Stimulated activated CD4-positive, alpha-beta T cell treated with anti-CD3 and anti-CD28 coated beads, Interleukin-4, amount 100 ng/mL, for 4 hours (primary cell): Measurements from ENCODE around the gene CENPP.
"Not testable (repeated sequence)": the region's sequence is repeated elsewhere in the genome, so short reads cannot be mapped to it uniquely, and the experiment has no call there.

ENCODE experiments used
- DNase-seq, 2 experiments: peaks; one replicate each; pipeline ENCODE4 v3.0.0-alpha.2; 2020

Gene CENPP

DNA sequence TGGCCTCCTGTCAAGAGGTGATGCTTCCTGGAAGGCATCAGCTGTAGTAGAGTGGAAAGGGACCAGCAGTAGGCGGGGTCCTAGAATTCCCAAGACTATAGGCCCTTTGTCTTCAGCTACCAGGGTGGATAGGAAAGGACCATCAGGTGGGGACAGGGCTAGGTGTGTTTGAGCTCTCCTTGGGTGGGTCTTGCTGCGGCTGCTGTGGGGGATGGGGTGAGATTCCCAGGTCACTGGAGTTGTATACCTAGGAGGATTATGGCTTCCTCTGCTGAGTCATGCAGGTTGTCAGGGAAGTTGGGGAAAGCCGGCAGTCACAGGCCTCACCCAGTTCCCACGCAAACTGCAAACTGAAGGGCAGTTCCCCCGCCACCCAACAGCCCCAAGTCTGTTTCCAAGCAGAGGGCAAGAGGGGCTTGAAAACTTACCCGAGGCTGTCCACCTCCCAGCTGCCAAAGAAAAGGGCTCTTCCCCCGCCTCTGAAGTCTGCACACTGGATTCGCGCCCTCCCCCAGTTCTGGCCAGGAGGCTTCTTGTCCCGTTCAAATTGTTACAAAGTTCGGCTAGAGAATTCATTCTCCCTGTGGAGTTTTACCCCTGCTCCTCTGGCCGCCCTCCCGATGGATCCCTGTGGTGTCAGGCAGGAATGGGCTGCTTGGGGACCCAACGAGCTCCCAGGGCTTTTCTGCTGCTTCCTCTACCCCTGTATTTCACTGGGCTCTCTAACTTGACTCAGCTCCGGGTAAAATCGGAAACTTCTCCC lies 233.0 kb downstream of the CENPP start:
- no peak for DNase-seq

DNA sequence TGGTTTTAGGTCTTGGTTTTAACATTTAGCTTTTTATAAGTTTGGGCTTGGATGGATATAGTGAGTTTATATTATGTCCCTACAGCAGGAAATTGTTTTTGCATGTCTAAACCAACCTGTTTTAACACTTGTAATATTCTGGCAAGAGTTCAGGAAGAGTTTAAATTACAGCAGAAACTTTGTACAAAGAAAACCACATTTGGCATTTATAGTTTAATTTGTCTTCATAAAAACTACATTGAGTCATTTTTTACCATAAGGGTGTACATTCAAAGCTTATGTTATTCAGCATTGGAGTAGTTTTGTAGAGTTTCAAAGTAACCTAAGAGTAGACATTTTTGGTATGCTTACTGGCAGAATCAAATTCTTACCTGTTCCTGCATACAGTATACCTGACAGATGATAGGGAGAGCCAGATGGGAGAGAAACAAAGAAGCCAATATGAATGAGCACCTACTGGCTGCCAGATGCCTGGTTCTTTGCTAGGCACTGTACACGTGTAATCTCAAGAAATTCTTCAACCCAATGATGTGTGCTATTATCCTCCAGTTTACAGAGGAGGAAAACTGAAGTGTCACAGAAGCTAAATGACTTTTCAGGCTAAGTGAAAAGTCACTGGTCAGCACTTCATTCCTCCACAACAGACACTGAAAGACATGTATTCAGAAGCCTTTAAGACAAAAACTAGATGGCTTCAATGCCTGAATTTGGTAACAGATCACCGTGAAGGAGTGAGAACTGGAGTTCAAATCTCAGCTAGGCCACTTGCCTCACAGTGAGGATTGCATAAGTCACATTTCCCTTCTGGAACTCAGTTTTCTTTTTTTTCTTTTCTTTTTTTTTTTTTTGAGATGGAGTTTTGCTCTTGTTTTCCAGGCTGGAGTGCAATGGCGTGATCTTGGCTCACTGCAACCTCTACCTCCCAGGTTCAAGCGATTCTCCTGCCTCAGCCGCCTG lies 235.9 kb downstream of the CENPP start:
- DNase-seq = no peak

DNA sequence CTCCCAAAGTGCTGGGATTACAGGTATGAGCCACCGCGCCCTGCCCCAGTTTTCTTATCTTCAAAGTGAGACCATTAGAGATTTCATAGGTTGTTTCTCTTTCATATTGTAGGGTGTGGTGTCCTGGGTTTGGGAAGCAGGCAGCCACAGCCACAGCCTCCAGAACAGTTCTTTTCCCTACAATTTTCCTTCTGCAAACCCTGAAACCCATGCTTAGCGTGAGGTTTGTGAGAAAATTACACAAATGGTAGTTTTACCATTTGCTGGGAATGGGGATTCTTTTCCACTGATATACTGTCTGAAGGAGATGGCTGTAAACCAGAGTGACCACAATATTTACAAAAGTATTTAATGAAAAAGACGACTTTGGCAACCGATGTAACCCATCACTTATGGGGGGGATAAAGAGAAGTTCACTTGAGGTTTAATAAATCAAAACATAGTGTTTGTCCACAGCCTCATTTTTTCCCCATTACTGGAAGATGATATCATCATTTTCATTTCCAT lies 236.8 kb downstream of the CENPP start:
- no peak for DNase-seq

DNA sequence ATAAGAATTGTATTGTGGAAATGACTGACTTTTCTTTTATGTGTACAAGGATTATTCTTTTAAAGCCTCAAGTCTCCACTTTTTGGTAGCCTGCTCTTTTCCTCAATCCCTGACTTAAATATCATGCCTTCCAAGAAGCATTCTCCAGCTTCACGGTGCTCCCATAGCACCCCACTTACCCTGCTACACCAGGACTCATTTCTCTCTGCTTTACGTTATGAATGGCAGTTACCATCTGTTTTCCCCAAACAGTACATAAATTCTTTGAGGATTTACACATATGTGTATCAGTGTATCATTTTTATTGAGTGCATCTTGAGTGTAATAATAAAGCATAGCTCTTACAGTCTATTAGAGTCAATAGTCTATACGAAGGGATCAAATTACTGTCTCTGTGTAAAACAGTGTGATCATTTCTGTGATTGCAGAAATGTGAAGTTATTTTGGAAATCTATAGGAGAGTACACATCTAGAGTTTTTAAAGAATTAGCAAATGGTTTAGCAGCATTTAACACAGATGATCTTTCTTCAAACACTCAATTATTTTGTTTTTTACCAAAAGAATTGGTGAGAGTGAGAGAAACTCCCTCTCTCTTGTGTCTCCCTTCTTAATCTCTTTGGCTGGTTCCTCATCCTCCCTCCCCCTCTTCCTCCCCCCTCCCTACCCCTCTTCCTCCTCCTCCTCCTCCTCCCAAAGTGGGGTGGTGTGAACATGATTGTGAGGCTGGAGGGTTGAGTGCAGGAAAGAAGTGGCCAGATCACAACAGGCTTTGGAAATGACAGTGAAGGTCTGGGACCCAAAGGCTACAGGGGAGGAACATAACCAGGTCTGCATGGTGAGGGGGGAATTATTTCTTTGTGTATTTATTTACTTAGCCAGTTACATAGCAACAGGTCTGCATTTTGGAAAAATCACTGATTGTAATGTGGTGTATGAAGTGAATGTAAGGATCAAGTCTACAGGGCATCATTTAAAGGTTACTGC lies 237.7 kb downstream of the CENPP start:
- DNase-seq = no peak

DNA sequence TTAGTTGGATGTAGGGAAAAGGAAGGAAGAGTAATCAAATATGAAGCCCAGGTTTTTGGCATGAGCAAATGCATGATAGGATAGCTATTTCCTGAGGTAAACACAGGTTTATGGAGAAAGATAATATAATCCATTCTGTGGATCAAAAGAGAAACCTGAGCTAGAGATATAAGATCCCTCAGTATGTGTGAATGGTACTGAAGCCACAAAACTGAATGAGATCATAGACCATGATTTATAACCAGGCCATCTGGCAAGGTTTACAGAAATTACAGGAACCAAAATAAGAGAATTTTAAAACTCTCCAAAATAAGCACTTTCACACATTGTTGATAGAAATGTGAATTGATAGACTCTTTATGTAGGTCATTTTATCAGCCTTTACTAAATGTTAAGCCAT lies 238.8 kb downstream of the CENPP start:
- no peak for DNase-seq

DNA sequence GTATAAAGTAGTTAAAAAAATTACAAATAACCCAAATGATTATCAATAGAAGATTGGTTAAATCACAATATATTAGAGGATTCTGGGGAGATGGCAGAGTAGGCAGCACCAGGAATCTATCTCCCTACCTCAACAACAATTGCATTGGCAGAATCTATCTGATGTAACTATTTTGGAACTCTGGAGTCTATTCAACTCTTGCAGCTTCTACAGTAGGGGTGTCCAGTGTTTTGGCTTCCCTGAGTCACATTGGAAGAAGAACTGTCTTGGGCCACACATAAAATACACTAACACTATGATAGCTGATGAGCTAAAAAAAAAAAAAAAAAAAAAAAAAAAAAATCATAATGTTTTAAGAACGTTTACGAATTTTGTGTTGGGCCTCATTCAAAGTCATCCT lies 239.2 kb downstream of the CENPP start:
- no peak for DNase-seq

DNA sequence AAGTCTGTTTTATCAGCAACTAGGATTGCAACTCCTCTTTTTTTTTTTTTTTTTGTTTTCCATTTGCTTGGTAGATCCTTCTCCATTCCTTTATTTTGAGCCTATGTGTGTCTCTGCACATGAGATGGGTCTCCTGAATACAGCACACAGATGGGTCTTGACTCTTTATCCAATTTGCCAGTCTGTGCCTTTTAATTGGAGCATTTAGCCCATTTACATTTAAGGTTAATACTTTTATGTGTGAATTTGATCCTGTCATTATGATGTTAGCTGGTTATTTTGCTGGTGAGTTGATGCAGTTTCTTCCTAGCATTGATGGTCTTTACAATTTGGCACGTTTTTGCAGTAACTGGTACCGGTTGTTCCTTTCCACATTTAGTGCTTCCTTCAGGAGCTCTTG lies 246.1 kb downstream of the CENPP start:
- not testable (repeated sequence) for DNase-seq

DNA sequence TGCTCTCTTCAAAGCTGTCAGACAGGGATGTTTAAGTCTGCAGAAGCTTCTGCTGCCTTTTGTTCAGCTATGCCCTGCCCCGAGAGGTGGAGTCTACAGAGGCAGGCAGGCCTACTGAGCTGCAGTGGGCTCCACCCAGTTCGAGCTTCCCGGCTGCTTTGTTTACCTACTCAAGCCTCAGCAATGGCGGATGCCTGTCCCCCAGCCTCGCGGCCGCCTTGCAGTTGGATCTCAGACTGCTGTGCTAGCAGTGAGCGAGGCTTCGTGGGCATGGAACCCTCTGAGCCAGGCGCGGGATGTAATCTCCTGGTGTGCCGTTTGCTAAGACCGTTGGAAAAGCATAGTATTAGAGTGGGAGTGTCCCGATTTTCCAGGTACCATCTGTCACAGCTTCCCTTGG lies 247.9 kb downstream of the CENPP start:
- DNase-seq = not testable (repeated sequence)

DNA sequence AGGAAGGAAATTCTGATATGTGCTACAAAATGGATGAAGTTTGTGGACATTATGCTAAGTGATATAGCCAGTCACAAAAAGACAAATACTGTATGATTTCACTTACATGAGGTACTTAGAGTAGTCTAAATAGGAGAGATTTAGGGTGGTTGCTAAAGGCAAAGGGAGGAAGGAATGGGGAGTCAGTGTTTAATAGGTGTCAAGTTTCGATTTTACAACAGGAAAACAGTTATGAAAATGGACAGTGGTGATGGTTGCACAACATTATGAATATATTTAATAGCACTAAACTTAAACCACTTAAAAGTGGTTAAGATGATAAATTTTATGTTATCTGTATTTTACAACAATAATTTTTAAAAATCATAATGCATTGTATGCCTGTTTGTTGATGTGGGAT lies 250.4 kb downstream of the CENPP start:
- no peak for DNase-seq

DNA sequence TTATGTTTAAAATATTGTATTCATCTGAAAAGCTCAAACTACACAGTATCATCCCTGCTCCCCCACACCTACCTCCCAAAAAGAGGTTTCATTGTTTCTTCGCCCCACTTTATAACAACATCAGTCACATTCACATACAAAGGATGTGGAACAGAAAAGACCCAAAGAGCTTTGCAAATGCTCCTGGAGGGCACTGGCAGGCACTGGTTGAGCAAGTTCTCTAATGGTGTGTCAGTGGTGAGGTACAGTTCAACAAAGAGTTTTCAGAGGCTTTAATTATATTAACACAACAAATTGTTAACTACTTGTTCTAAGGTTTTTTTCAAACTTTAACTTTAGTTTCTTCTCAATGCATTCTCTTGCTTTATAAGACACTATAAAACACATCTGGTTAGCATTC lies 264.2 kb downstream of the CENPP start:
- no peak for DNase-seq

DNA sequence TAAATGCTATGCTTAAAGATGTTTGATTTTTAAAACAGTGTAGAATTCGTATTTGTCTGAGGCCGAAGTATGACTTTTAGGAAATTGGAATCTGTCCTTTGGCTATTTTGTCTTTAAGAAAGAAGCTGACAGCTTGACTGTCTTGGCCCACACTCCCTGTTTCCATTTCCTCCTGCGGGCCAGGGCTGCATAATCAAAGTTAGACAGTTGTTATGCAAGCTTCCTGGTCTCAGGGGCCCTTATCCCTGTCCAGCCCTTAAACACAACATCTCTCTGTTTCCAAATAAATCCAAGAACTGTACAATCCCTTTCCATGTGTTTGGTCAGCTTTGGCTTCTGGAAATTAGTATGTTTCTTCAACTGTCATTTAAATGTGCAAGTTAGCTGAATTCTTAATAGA lies 264.6 kb downstream of the CENPP start:
- no peak for DNase-seq

DNA sequence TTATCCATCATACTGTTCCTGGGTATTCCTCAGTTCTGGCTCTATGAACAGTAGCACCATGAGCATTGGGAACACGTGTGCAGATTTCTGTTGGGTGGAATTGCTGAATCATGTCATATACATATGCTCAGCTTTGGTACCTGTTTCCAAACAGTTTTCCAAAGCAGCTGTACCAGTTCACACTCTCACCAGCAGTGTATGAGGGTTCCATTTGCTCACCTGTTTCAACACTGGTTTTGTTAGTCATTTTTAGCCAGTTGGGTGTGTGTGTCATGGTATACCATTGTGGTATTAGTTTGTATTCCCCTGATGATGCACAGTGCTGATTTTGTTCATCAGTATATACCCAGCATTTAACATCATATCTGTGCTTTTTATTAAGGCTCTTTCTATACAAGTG lies 266.8 kb downstream of the CENPP start:
- DNase-seq = no peak

DNA sequence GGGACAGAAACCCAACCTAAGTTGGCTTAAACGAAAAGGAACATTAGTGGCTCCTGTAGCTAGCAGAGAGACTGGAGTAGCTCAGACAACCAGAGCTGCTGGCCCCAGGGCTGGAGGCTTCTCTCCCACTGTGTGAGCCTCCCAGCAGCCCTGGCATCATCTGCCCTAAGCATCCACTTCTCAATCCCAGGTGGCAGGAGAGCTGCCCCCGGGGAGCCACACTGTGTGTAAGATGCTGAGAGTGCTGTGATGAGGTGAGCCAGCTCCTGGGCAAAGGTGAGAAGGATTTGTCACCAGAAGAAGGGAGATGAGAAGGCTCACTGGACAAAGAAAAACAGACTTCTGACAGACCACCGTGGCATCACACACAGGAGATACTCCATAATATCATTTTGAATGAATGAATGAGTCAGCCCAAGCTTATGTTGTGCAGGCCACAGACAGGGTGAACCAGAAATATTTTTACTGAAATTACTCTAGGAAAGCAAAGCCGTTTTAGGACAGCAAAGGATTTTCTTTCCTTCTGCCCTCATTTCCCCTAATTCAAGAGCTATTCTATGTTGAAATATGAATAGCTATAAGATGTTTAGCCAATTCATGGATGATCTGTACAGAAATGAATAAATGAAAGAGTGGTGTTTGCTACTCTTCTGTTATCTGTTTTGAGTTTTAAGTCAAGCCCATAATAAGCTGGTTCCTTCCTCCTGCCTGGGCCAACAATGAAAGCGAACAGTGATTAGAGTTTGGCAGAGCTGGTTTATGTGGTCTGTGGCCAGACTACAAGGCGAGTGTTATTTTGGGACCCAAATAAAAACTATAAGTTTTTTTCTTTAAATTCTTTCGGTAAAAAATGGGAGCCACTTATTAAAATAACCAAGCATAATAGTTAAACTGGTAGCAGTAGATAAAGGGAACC lies 267.5 kb downstream of the CENPP start:
- DNase-seq = no peak

DNA sequence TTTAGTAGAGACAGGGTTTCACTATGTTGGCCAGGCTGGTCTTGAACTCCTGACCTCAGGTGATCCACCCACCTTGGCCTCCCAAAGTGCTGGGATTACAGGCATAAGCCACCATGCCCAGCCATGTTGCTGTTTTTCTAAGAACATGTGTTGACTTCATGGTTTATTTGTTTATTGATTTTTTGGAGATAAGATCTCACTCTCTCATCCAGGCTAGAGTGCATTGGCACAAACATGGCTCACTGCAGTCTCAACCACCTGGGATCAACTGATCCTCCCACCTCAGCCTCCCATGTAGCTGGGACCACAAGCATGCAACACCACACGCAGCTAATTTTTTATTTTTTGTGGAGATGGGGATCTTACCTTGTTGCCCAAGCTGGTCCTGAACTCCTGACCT lies 269.3 kb downstream of the CENPP start:
- not testable (repeated sequence) for DNase-seq

DNA sequence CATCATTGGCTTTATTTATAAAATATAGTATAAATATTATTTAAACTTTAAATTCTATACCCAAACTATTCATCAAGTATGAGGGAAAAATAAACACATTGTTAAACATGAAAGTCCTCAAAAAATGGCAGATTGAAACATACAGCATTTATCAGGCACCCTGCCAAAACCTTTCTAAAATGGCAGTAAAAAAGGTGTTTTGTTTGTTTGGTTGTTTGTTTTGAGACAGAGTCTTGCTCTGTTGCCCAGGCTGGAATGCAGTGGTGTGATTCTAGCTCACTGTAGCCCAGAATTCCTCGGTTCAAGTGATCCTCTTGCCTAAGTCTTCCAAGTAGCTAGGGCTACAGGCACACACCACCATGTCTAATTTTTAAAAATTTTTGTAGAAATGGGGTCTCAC lies 270.2 kb downstream of the CENPP start:
- DNase-seq = no peak

DNA sequence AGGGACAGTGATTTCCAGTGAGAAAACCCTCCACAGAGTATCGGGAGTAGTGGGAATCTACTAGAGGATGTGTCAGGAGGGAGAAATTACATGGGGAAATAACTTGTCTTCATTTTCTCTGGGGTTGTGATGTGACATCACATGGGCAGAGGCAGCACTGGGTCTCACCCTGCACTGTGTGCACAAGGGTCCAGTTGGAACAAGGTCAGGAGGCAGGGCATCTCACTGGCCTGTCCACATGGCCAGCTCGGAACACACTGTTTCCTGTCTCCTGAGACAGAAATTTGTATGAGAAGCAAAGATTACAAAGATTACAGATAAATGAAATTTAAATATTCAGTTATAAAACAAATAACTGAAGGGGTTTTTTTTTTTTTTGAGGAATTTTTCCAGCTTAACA lies 272.6 kb downstream of the CENPP start:
- no peak for DNase-seq

DNA sequence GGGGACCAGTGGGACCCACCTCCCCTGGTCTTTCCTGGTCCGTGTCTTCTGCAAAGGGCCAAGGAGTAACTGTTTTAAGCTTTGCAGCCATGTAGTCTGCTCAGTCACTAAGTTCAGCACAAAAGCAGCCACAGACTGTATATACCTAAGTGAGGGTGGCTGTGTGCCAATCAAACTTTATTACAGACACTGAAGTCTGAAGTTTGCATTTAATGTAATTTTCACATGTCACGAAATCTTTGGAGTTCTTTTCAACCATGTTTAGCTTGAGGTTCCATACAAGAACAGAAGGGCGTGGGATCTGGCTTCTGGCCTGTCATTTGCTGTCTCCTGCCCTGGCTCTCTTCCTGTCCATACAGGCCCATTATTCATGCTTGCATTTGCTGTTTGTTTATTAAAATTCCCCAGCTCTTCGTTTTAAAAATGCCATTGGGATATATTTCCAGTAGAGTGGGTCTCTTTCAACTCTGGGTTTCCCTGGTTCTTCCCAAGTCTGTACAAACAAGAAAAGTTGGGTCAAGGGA lies 274.2 kb downstream of the CENPP start:
- DNase-seq = no peak

DNA sequence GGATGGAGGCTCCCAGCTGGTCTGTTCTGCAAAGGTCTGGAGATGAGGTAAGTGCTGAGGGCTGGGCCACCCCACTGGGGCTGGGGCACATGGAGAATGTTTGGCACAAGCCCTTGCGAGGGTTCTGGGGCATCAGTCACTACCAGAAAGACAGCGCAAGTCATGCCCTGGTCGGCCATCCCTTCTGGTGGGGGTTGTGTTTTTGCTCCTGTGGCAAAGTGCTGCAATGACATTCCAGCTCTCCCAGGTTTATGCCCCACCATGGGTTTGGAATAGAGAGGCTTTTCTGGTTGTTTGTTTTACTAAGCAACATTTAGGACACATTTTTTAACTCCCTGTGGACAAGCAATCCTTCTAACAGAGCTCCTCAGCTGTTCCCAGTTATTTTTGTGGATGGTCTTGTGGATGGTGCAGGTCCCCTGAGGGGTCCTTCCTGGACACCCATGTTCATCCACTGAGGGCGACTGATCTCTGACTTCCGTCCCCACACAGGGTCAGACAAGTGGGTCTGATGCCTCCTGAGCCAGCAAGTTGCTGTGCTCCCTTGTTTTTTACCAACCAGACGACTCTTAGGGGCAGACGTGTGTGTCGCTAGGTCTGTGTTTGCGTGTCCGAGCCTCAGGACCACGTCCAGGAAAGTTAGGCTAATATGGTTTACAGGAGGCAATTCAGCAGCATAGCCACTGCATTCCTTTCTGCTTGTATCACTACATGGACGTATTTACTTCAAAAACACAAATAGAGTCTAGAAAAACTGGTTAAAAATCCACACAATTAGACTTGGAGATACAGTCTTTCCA lies 274.9 kb downstream of the CENPP start:
- DNase-seq = no peak

DNA sequence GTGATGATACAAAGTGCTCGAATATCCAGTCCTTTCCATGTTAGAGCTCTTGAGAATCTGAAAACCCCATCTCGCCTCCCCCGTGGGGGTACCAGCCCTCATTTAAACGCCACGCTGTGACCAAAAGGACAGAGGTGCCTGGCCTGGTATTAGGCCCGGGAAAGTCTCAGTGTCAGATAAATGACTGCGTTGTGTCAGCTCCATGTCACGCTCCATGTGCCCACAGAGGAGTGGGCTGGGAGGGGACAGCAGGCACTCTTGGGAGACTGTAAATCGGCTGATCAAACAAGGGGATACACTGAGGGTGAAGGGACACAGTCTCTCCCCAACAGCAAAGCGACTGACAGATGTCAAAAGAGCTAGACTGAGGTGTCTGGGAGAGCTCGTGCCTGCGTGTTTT lies 275.7 kb downstream of the CENPP start:
- DNase-seq = no peak

DNA sequence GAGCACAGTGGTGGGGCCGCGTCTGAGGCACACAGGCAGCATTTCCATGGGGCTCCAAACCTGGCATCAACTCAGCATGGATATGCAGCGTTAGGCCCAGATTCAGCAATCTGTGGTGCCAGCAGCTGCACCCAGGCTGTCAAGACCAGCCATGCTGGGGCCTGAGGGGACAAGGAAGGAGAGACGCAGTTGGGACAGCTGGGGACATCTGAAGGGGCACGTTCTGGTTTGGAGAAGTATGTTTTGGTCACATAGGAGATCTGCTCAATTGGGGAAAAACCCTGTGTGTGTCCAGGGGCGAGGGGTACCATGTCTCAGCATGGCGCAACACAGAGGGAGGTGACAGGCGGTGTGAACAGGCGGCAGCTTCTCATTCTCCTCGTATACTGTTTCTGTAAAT lies 276.7 kb downstream of the CENPP start:
- no peak for DNase-seq
